ENCODE results near the gene MAP2K7. TPM values are rescaled to one million over a fixed set of nuclear protein-coding genes. Genes with fewer than 3 reads are reported as not detected.

The MAP2K7 gene
- total RNA-seq, 2 donors from 2014 or later: 104 to 107 TPM

- Mint-ChIP-seq H3K4me3 (no peak overlapping the region), H3K27me3 (no peaks in the 10 kb centered on the region), H3K27ac (no peak overlapping the region), H3K4me1 (peaks cover 7% of the 10 kb centered on the region), H3K36me3 (ENCODE audit: low read depth) (no peaks in the 10 kb centered on the region)
- ATAC-seq (no peak), DNase-seq (no peak)
- H3K9me3 ChIP-seq (ENCODE audit: control insufficient read depth, low read length, poor library complexity, severe bottlenecking): no peaks in the 10 kb centered on the region
Measured at GRCh38 chr19:7933828-7934725, 30.4 kb downstream of the MAP2K7 start.

- no peak overlapping the region for H3K27ac Mint-ChIP-seq
- H3K36me3 Mint-ChIP-seq (ENCODE audit: low read depth): no peaks in the 10 kb centered on the region
- no peaks in the 10 kb centered on the region for H3K27me3 Mint-ChIP-seq
Measured at GRCh38 chr19:7934766-7935165, 31.1 kb downstream of the MAP2K7 start.

GRCh38 chr19:7940841-7941240 lies 37.2 kb downstream of the MAP2K7 start:
- Mint-ChIP-seq H3K4me1 (peaks cover 26% of the 10 kb centered on the region), H3K36me3 (ENCODE audit: low read depth) (no peaks in the 10 kb centered on the region), H3K27ac (no peak overlapping the region), H3K27me3 (no peaks in the 10 kb centered on the region), H3K4me3 (no peak overlapping the region)
- ATAC-seq (no peak), DNase-seq (no peak)
- no peaks in the 10 kb centered on the region for H3K9me3 ChIP-seq (ENCODE audit: control insufficient read depth, low read length, poor library complexity, severe bottlenecking)

More at GRCh38 chr19:7934766-7935165, 31.1 kb downstream of the MAP2K7 start:
- no peaks in the 10 kb centered on the region for H3K9me3 ChIP-seq (ENCODE audit: control insufficient read depth, low read length, poor library complexity, severe bottlenecking)
- DNase-seq (no peak), ATAC-seq (no peak)
- Mint-ChIP-seq H3K4me3 (no peak overlapping the region), H3K4me1 (peaks cover 5% of the 10 kb centered on the region)

- DNase-seq (no peak), ATAC-seq (no peak)
- peaks cover 26% of the 10 kb centered on the region for H3K4me1 Mint-ChIP-seq
- H3K27me3 Mint-ChIP-seq: no peaks in the 10 kb centered on the region
- H3K4me3 Mint-ChIP-seq: no peak overlapping the region
- H3K27ac Mint-ChIP-seq: no peak overlapping the region
- H3K9me3 ChIP-seq (ENCODE audit: control insufficient read depth, low read length, poor library complexity, severe bottlenecking): no peaks in the 10 kb centered on the region
- H3K36me3 Mint-ChIP-seq (ENCODE audit: low read depth): no peaks in the 10 kb centered on the region
Measured at GRCh38 chr19:7941895-7942596, 38.4 kb downstream of the MAP2K7 start.

- no peaks in the 10 kb centered on the region for H3K9me3 ChIP-seq (ENCODE audit: control insufficient read depth, low read length, poor library complexity, severe bottlenecking)
- peak overlapping the region; percentile 95 for H3K27ac Mint-ChIP-seq
- H3K4me3 Mint-ChIP-seq: peak overlapping the region; percentile 94
- ATAC-seq: peak; percentile 3
- peaks cover 24% of the 10 kb centered on the region for H3K4me1 Mint-ChIP-seq
- no peak for DNase-seq
- no peaks in the 10 kb centered on the region for H3K27me3 Mint-ChIP-seq
- no peaks in the 10 kb centered on the region for H3K36me3 Mint-ChIP-seq (ENCODE audit: low read depth)
Measured at GRCh38 chr19:7942981-7943443, 39.3 kb downstream of the MAP2K7 start.

GRCh38 chr19:7943444-7944176 lies 39.9 kb downstream of the MAP2K7 start, which contains the start of gene TIMM44:
Gene TIMM44, minus strand, starts transcription at chr19:7943666. Its CDS starts 15 bp downstream, at chr19:7943651.
- DNase-seq (peak; percentile 96 to 97 (median 96)), ATAC-seq (peak; percentile 97)
- peak within 1 kb of the TSS; percentile 94 for H3K4me3 Mint-ChIP-seq
- H3K9me3 ChIP-seq (ENCODE audit: control insufficient read depth, low read length, poor library complexity, severe bottlenecking): no peaks in the 10 kb centered on the region
- H3K27ac Mint-ChIP-seq: peak within 1 kb of the TSS; percentile 95
- H3K4me1 Mint-ChIP-seq: peaks cover 24% of the 10 kb centered on the region
- no peaks in the 10 kb centered on the region for H3K36me3 Mint-ChIP-seq (ENCODE audit: low read depth)
- H3K27me3 Mint-ChIP-seq: no peaks in the 10 kb centered on the region

- H3K9me3 ChIP-seq (ENCODE audit: control insufficient read depth, low read length, poor library complexity, severe bottlenecking): no peaks in the 10 kb centered on the region
- Mint-ChIP-seq H3K4me3 (peak overlapping the region; percentile 94), H3K27me3 (no peaks in the 10 kb centered on the region), H3K27ac (peak overlapping the region; percentile 95), H3K4me1 (peaks cover 21% of the 10 kb centered on the region), H3K36me3 (ENCODE audit: low read depth) (no peaks in the 10 kb centered on the region)
- ATAC-seq: peak; percentile 45
- DNase-seq: peak; percentile 71 to 84 (median 74)
Measured at GRCh38 chr19:7944177-7944761, 40.6 kb downstream of the MAP2K7 start.

GRCh38 chr19:7947939-7948338 lies 44.3 kb downstream of the MAP2K7 start:
- no peaks in the 10 kb centered on the region for H3K36me3 Mint-ChIP-seq (ENCODE audit: low read depth)
- H3K4me1 Mint-ChIP-seq: peaks cover 15% of the 10 kb centered on the region
- no peaks in the 10 kb centered on the region for H3K27me3 Mint-ChIP-seq
- ATAC-seq (no peak), DNase-seq (no peak)
- H3K27ac Mint-ChIP-seq: no peak overlapping the region
- no peaks in the 10 kb centered on the region for H3K9me3 ChIP-seq (ENCODE audit: control insufficient read depth, low read length, poor library complexity, severe bottlenecking)
- no peak overlapping the region for H3K4me3 Mint-ChIP-seq

GRCh38 chr19:7953060-7953459 lies 49.4 kb downstream of the MAP2K7 start:
- peaks cover 6% of the 10 kb centered on the region for H3K4me1 Mint-ChIP-seq
- ATAC-seq (no peak), DNase-seq (no peak)
- H3K4me3 Mint-ChIP-seq: no peak overlapping the region
- H3K9me3 ChIP-seq (ENCODE audit: control insufficient read depth, low read length, poor library complexity, severe bottlenecking): no peaks in the 10 kb centered on the region
- no peaks in the 10 kb centered on the region for H3K27me3 Mint-ChIP-seq
- H3K36me3 Mint-ChIP-seq (ENCODE audit: low read depth): no peaks in the 10 kb centered on the region
- H3K27ac Mint-ChIP-seq: no peak overlapping the region

GRCh38 chr19:7953576-7953975 lies 49.9 kb downstream of the MAP2K7 start:
- Mint-ChIP-seq H3K4me1 (peaks cover 6% of the 10 kb centered on the region), H3K4me3 (no peak overlapping the region), H3K27me3 (no peaks in the 10 kb centered on the region), H3K36me3 (ENCODE audit: low read depth) (no peaks in the 10 kb centered on the region), H3K27ac (no peak overlapping the region)
- H3K9me3 ChIP-seq (ENCODE audit: control insufficient read depth, low read length, poor library complexity, severe bottlenecking): no peaks in the 10 kb centered on the region
- ATAC-seq (no peak), DNase-seq (no peak)

GRCh38 chr19:7955696-7956095 lies 52.0 kb downstream of the MAP2K7 start:
- no peak for ATAC-seq
- H3K9me3 ChIP-seq (ENCODE audit: control insufficient read depth, low read length, poor library complexity, severe bottlenecking): no peaks in the 10 kb centered on the region
- no peak overlapping the region for H3K27ac Mint-ChIP-seq

GRCh38 chr19:7959211-7959610 lies 55.5 kb downstream of the MAP2K7 start:
- no peak overlapping the region for H3K4me3 Mint-ChIP-seq
- peaks cover 2% of the 10 kb centered on the region for H3K36me3 Mint-ChIP-seq (ENCODE audit: low read depth)
- no peak overlapping the region for H3K27ac Mint-ChIP-seq
- peaks cover 2% of the 10 kb centered on the region for H3K4me1 Mint-ChIP-seq
- ATAC-seq: no peak
- DNase-seq: no peak
- no peaks in the 10 kb centered on the region for H3K27me3 Mint-ChIP-seq
- no peaks in the 10 kb centered on the region for H3K9me3 ChIP-seq (ENCODE audit: control insufficient read depth, low read length, poor library complexity, severe bottlenecking)

More at GRCh38 chr19:7955696-7956095, 52.0 kb downstream of the MAP2K7 start:
- no peaks in the 10 kb centered on the region for H3K27me3 Mint-ChIP-seq
- H3K36me3 Mint-ChIP-seq (ENCODE audit: low read depth): no peaks in the 10 kb centered on the region
- H3K4me1 Mint-ChIP-seq: peaks cover 6% of the 10 kb centered on the region
- H3K4me3 Mint-ChIP-seq: no peak overlapping the region
- no peak for DNase-seq
